Measurements from ENCODE around the gene SLC34A2.

DNA sequence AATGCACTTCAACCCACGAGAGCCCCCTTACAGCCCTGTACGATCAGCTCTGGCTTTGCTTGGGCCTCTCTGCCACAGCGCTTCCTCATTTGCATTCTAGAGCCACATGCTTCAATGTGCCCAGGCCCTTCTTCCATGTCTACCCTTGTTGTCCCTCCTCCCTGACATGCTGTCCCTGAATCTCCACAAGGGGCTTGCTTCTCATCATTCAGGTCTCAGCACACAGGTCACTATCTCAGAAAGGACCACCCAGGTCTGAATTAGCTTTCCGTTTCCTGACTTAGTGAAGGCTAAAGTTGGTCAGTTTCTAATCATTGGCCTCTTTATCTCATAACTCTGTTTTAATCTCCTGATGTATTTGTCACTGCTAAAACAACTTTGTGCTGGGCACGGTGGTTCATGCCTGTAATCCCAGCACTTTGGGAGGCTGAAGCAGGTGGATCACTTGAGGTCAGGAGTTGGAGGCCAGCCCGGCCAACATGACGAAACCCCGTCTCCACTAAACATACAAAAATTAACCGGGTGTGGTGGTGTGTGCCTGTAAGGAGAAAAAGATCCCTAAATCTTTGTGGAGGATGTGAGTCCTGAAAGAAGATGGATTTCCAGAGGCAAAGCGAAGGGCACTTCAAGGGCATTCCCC lies 17.9 kb upstream of the SLC34A2 start:
- TF ChIP-seq, protein P1, sequence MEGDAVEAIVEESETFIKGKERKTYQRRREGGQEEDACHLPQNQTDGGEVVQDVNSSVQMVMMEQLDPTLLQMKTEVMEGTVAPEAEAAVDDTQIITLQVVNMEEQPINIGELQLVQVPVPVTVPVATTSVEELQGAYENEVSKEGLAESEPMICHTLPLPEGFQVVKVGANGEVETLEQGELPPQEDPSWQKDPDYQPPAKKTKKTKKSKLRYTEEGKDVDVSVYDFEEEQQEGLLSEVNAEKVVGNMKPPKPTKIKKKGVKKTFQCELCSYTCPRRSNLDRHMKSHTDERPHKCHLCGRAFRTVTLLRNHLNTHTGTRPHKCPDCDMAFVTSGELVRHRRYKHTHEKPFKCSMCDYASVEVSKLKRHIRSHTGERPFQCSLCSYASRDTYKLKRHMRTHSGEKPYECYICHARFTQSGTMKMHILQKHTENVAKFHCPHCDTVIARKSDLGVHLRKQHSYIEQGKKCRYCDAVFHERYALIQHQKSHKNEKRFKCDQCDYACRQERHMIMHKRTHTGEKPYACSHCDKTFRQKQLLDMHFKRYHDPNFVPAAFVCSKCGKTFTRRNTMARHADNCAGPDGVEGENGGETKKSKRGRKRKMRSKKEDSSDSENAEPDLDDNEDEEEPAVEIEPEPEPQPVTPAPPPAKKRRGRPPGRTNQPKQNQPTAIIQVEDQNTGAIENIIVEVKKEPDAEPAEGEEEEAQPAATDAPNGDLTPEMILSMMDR (IDR thresholded peaks at IDR 0.05) = no peak
- TF ChIP-seq POLR2AphosphoS5 (IDR thresholded peaks at IDR 0.05; ENCODE audit: low read depth, low read length) = no peak
- no peak for TF ChIP-seq SIN3A (IDR thresholded peaks at IDR 0.05; ENCODE audit: borderline replicate concordance, insufficient read depth, low read depth, low read length)
- TF ChIP-seq REST (IDR thresholded peaks at IDR 0.05; ENCODE audit: insufficient read depth in 1 of 2, low read depth in 2 of 2, low read length in 1 of 2) = no peak
- no peak for TF ChIP-seq TCF7L2 (IDR thresholded peaks at IDR 0.05; ENCODE audit: low read depth, low read length)

Measured in Panc1 (cell line).